HepG2 (cell line): ENCODE data around the gene KRT32. TPM values are rescaled to one million over a fixed set of nuclear protein-coding genes. Genes with fewer than 3 reads are reported as not detected.

Experiments
- ATAC-seq: fragments of 200-7000 bp; cut with Tn5 transposase; 3 replicates; pipeline ENCODE4 v1.9.1; 2020; ENCODE audit warnings: mild to moderate bottlenecking, moderate library complexity
- BruUV-seq: library from RNA; stranded (reverse); fragments of 400-500 nt; replicated peaks from 2 replicates; lab custom pipeline; 2021; lab: Mats Ljungman, UMichigan
- CTCF ChIA-PET: fragments of 300-600 bp; formaldehyde crosslinking; extraction: SDS; loops from one replicate; lab custom pipeline; 2021; ENCODE audit warnings: low total read pairs, inconsistent platforms, low intra/inter-chr PET ratio; lab: Yijun Ruan, JAX
- POLR2A ChIA-PET: fragments of 350-600 bp; sonication (Branson Sonifier 250); formaldehyde crosslinking; loops from one replicate; lab custom pipeline; 2020; ENCODE audit warnings: antibody characterized with exemption, inconsistent platforms; lab: Yijun Ruan, JAX
- DNase-seq: peaks from one replicate; pipeline ENCODE4 v3.0.0-alpha.2; 2015; ENCODE audit warnings: low spot score
- FAIRE-seq: peaks from 3 replicates; lab custom pipeline; 2011; peaks lifted over from hg19 to GRCh38; lab: Jason Lieb, UNC
- H2AFZ ChIP-seq: one replicate; pipeline ENCODE4 v1.6.1; 2011; ENCODE audit warnings: low read length, inconsistent platforms
- H3K27ac ChIP-seq: fragments of 300-600 bp; 3 replicates; pipeline ENCODE4 v1.8.0; 2011; ENCODE audit warnings: mixed run types, mild to moderate bottlenecking, mixed read lengths, low read length, inconsistent platforms; ENCODE audit not compliant: insufficient read depth; ENCODE audit errors: extremely low read length
- H3K27me3 ChIP-seq, 2 experiments: fragments of 200-600 bp in 1 of 2; 2 replicates in 1 of 2; 3 replicates in 1 of 2; pipeline versions ENCODE4 v1.6.0 to v1.8.0; 2011; ENCODE audit warnings: low read length in 2 of 2, mild to moderate bottlenecking in 2 of 2, moderate library complexity in 2 of 2, inconsistent platforms in 1 of 2; ENCODE audit not compliant: insufficient read depth in 2 of 2, control insufficient read depth in 1 of 2
- H3K36me3 ChIP-seq, 2 experiments: fragments of 200-600 bp in 1 of 2; replicated peaks in 1 of 2; 2 replicates in 1 of 2; 3 replicates in 1 of 2; pipeline versions ENCODE4 v1.5.1 to v1.8.0; 2011; ENCODE audit warnings: low read length in 2 of 2, inconsistent platforms in 1 of 2; ENCODE audit not compliant: insufficient read depth in 2 of 2, control insufficient read depth in 1 of 2
- H3K4me1 ChIP-seq: 2 replicates; pipeline ENCODE4 v1.5.1; 2012; ENCODE audit warnings: low read length, inconsistent platforms; ENCODE audit not compliant: insufficient read depth
- H3K4me2 ChIP-seq: 2 replicates; pipeline ENCODE4 v1.6.0; 2011; ENCODE audit warnings: low read depth, low read length, inconsistent platforms
- H3K4me3 ChIP-seq, 3 experiments: fragments of 200-600 bp in 1 of 3; sonication (generic), shearing (Covaris generic) in 1 of 3; replicated peaks in 1 of 3; 2 replicates each; pipeline ENCODE4 v1.5.1; 2011 to 2016; ENCODE audit warnings: low read length in 3 of 3, inconsistent platforms in 2 of 3, low read depth in 2 of 3, mild to moderate bottlenecking in 2 of 3, control low read depth in 1 of 3, mixed read lengths in 1 of 3; ENCODE audit not compliant: insufficient read depth in 1 of 3
- H3K79me2 ChIP-seq: one replicate; pipeline ENCODE4 v1.6.1; 2011; ENCODE audit warnings: low read length, inconsistent platforms; ENCODE audit not compliant: insufficient read depth
- H3K9ac ChIP-seq: 2 replicates; pipeline ENCODE4 v1.6.0; 2011; ENCODE audit warnings: mild to moderate bottlenecking, low read depth, low read length, inconsistent platforms; ENCODE audit not compliant: insufficient read depth
- H3K9me3 ChIP-seq: 2 replicates; pipeline ENCODE4 v1.5.1; 2012; ENCODE audit warnings: mild to moderate bottlenecking, low read length
- H4K20me1 ChIP-seq: 2 replicates; pipeline ENCODE4 v1.6.0; 2011; ENCODE audit warnings: inconsistent platforms, mild to moderate bottlenecking, low read length, moderate library complexity; ENCODE audit not compliant: insufficient read depth
- ZBTB40 ChIP-seq, 2 experiments: fragments of 450-650 bp in 1 of 2; sonication (generic) in 1 of 2; formaldehyde crosslinking in 1 of 2; IDR thresholded peaks; 2 replicates each; pipeline versions ENCODE4 v1.6.1 to v1.8.0; 2016 to 2022; ENCODE audit warnings: antibody characterized with exemption in 1 of 2, mild to moderate bottlenecking in 1 of 2, missing genetic modification reagents in 1 of 2
- ZNF530 ChIP-seq: sonication (generic); formaldehyde crosslinking; IDR thresholded peaks from 2 replicates; pipeline ENCODE4 v1.5.0; 2020; ENCODE audit warnings: low read depth, mild to moderate bottlenecking, missing genetic modification reagents
- WGBS: methylation state at CpG from one replicate; pipeline ENCODE4 v1.1.6; 2017; ENCODE audit warnings: low lambda C conversion rate; 5-methylcytosine and 5-hydroxymethylcytosine counted together
- in situ Hi-C: cut with HindIII; loops from 2 replicates; pipeline ENCODE4 v1.10.0; 2017; ENCODE audit warnings: low pct_unique_long_range_greater_than_20kb; ENCODE audit not compliant: extremely low pct_ligation_motif_present
- intact Hi-C: fragments of 100-400 bp; cut with micrococcal nuclease; formaldehyde crosslinking; loops from one replicate; pipeline ENCODE4 v1.10.0; 2022; ENCODE audit not compliant: unreplicated experiment
- microRNA-seq: library from miRNA; unstranded; fragments of <30 nt; microRNA quantifications from one replicate; pipeline ENCODE4, GENCODE V29; 2020
- polyA plus RNA-seq, 8 experiments: library from polyadenylated mRNA; depleted of rRNA in 3 of 8; stranded (reverse) in 7 of 8; unstranded in 1 of 8; fragments of >200 nt; fragmentation: Illumina TruSeq in 4 of 8; extraction: Trizol in 4 of 8; gene quantifications; 2 replicates each; pipeline versions ENCODE4 v1.2.1 to v1.2.3, GENCODE V29; 2011 to 2016; ENCODE audit warnings: low read depth in 4 of 8, missing spikeins in 1 of 8, mixed read lengths in 1 of 8; ENCODE audit not compliant: insufficient read depth in 1 of 8
- small RNA-seq, 3 experiments: library from RNA; depleted of rRNA; stranded (forward); fragments of <200 nt; gene quantifications; one replicate each; pipeline ENCODE3, GENCODE V24; 2012; ENCODE audit warnings: low read depth in 2 of 3, low replicate concordance in 1 of 3; ENCODE audit not compliant: insufficient read length in 3 of 3, insufficient read depth in 2 of 3
- total RNA-seq, 5 experiments: library from RNA; depleted of rRNA; stranded (reverse); fragments of >200 nt; fragmentation: Illumina TruSeq; extraction: Trizol; gene quantifications; 2 replicates each; pipeline ENCODE4 v1.2.3, GENCODE V29; 2016; ENCODE audit warnings: low read depth in 1 of 5

KRT32 gene
- total and polyA plus RNA-seq, 2 of the 13 experiments (the other 11 are each of a cell fraction or from before 2014, with no cell fraction given) = not detected

- ATAC-seq (no peak), FAIRE-seq (no peak)
Observed at GRCh38 chr17:41411072-41411840, 55.9 kb downstream of the KRT32 start.

More at GRCh38 chr17:41411072-41411840, 55.9 kb downstream of the KRT32 start:
- no peak for TF ChIP-seq ZNF530 (CRISPR knock-in tag)
- no peak for TF ChIP-seq ZBTB40 (IDR thresholded peaks at IDR 0.05)
- peak; percentile 97 for TF ChIP-seq ZBTB40 (CRISPR knock-in tag; IDR thresholded peaks at IDR 0.05)
- TF ChIP-seq, all 625 proteins: peak for 1
- H3K9ac ChIP-seq = no peak overlapping the region
- H3K27me3 ChIP-seq = no peaks in the 10 kb centered on the region; a peak in 1 of 5 replicates
- no TSS peak for BruUV-seq
- H4K20me1 ChIP-seq = no peaks in the 10 kb centered on the region
- DNase-seq = no peak
- no peaks in the 10 kb centered on the region for H3K36me3 ChIP-seq
- H2AFZ ChIP-seq = no peak overlapping the region
- H3K4me3 ChIP-seq = no peak overlapping the region
- intact Hi-C loops = loop anchor here (10.0 kb wide), 1 partner anchor 124 kb away; no protein-coding TSS in a partner anchor
- H3K4me2 ChIP-seq = no peak overlapping the region
- ChIA-PET POLR2A (no interaction called here), CTCF (no interaction called here)
- 88% methylated on average over 18 of the region's 20 CpGs for WGBS
- no peaks in the 10 kb centered on the region for H3K9me3 ChIP-seq
- H3K27ac ChIP-seq = no peak overlapping the region
- in situ Hi-C loops = no loop called here
- no peaks in the 10 kb centered on the region for H3K79me2 ChIP-seq
- peaks cover 42% of the 10 kb centered on the region for H3K4me1 ChIP-seq

Small RNA genes within 50 kb of the gene (microRNA-seq; reads per million reads assigned to microRNA genes)
- gene MIR6510 = not detected

Small RNA genes within 50 kb of the gene (small RNA-seq; reads per million reads assigned to genes)
- gene RNU2-32P = 0.65 to 33.8 (median 1.6) reads per million in 3 experiments

Other genes starting within 250 kb of the KRT32 start
- gene KRTAP9-2, start 240.7 kb downstream of the KRT32 start, total RNA-seq (2016; rRNA removed; fragmentation: Illumina TruSeq; extraction: Trizol) = not detected in 2 replicates
- not detected in 2 replicates for gene KRTAP9-2, start 240.7 kb downstream of the KRT32 start, polyA plus RNA-seq (2011; rRNA removed)
- not detected in 2 replicates for gene KRTAP9-3, start 234.9 kb downstream of the KRT32 start, total RNA-seq (2016; rRNA removed; fragmentation: Illumina TruSeq; extraction: Trizol)
- not detected in 2 replicates for gene KRTAP9-3, start 234.9 kb downstream of the KRT32 start, polyA plus RNA-seq (2011; rRNA removed)
- not detected in 2 replicates for gene KRTAP9-8, start 229.4 kb downstream of the KRT32 start, total RNA-seq (2016; rRNA removed; fragmentation: Illumina TruSeq; extraction: Trizol)
- gene KRTAP9-8, start 229.4 kb downstream of the KRT32 start, polyA plus RNA-seq (2011; rRNA removed) = not detected in 2 replicates
- not detected in 2 replicates for gene KRTAP9-4, start 217.7 kb downstream of the KRT32 start, total RNA-seq (2016; rRNA removed; fragmentation: Illumina TruSeq; extraction: Trizol)
- not detected in 2 replicates for gene KRTAP9-4, start 217.7 kb downstream of the KRT32 start, polyA plus RNA-seq (2011; rRNA removed)
- not detected in 2 replicates for gene KRTAP9-9, start 212.0 kb downstream of the KRT32 start, total RNA-seq (2016; rRNA removed; fragmentation: Illumina TruSeq; extraction: Trizol)
- not detected in 2 replicates for gene KRTAP9-9, start 212.0 kb downstream of the KRT32 start, polyA plus RNA-seq (2011; rRNA removed)
- gene KRTAP9-6, start 202.0 kb downstream of the KRT32 start, total RNA-seq (2016; rRNA removed; fragmentation: Illumina TruSeq; extraction: Trizol) = not detected in 2 replicates
- gene KRTAP9-6, start 202.0 kb downstream of the KRT32 start, polyA plus RNA-seq (2011; rRNA removed) = not detected in 2 replicates
- gene KRTAP9-7, start 191.7 kb downstream of the KRT32 start, total RNA-seq (2016; rRNA removed; fragmentation: Illumina TruSeq; extraction: Trizol) = not detected in 2 replicates
- gene KRTAP9-7, start 191.7 kb downstream of the KRT32 start, polyA plus RNA-seq (2011; rRNA removed) = not detected in 2 replicates
- not detected in 2 replicates for gene KRTAP29-1, start 164.5 kb downstream of the KRT32 start, total RNA-seq (2016; rRNA removed; fragmentation: Illumina TruSeq; extraction: Trizol)
- not detected in 2 replicates for gene KRTAP29-1, start 164.5 kb downstream of the KRT32 start, polyA plus RNA-seq (2011; rRNA removed)
- gene KRTAP16-1, start 158.1 kb downstream of the KRT32 start, total RNA-seq (2016; rRNA removed; fragmentation: Illumina TruSeq; extraction: Trizol) = not detected in 2 replicates
- gene KRTAP16-1, start 158.1 kb downstream of the KRT32 start, polyA plus RNA-seq (2011; rRNA removed) = not detected in 2 replicates
- not detected in 2 replicates for gene KRTAP17-1, start 151.7 kb downstream of the KRT32 start, total RNA-seq (2016; rRNA removed; fragmentation: Illumina TruSeq; extraction: Trizol)
- gene KRTAP17-1, start 151.7 kb downstream of the KRT32 start, polyA plus RNA-seq (2011; rRNA removed) = not detected in 2 replicates
- not detected in 2 replicates for gene KRT33A, start 116.6 kb downstream of the KRT32 start, total RNA-seq (2016; rRNA removed; fragmentation: Illumina TruSeq; extraction: Trizol)
- gene KRT33A, start 116.6 kb downstream of the KRT32 start, polyA plus RNA-seq (2011; rRNA removed) = not detected in 2 replicates
- gene KRT33B, start 97.6 kb downstream of the KRT32 start, total RNA-seq (2016; rRNA removed; fragmentation: Illumina TruSeq; extraction: Trizol) = not detected in 2 replicates
- gene KRT33B, start 97.6 kb downstream of the KRT32 start, polyA plus RNA-seq (2011; rRNA removed) = not detected in 2 replicates
- gene KRT34, start 85.1 kb downstream of the KRT32 start, total RNA-seq (2016; rRNA removed; fragmentation: Illumina TruSeq; extraction: Trizol) = not detected in 2 replicates
- 0.05 TPM in 1 of 2 replicates, not detected in the other for gene KRT34, start 85.1 kb downstream of the KRT32 start, polyA plus RNA-seq (2011; rRNA removed)
- gene KRT31, start 69.8 kb downstream of the KRT32 start, total RNA-seq (2016; rRNA removed; fragmentation: Illumina TruSeq; extraction: Trizol) = not detected in 2 replicates
- gene KRT31, start 69.8 kb downstream of the KRT32 start, polyA plus RNA-seq (2011; rRNA removed) = 0.05 TPM in 2 replicates
- not detected in 2 replicates for gene KRT37, start 42.8 kb downstream of the KRT32 start, total RNA-seq (2016; rRNA removed; fragmentation: Illumina TruSeq; extraction: Trizol)
- gene KRT37, start 42.8 kb downstream of the KRT32 start, polyA plus RNA-seq (2011; rRNA removed) = 0.69 and 0.76 TPM in 2 replicates
- not detected in 2 replicates for gene KRT38, start 26.4 kb downstream of the KRT32 start, total RNA-seq (2016; rRNA removed; fragmentation: Illumina TruSeq; extraction: Trizol)
- not detected in 2 replicates for gene KRT38, start 26.4 kb downstream of the KRT32 start, polyA plus RNA-seq (2011; rRNA removed)
- not detected in 2 replicates for gene KRT35, start 13.8 kb upstream of the KRT32 start, total RNA-seq (2016; rRNA removed; fragmentation: Illumina TruSeq; extraction: Trizol)
- gene KRT35, start 13.8 kb upstream of the KRT32 start, polyA plus RNA-seq (2011; rRNA removed) = not detected in 2 replicates
- gene KRT36, start 22.5 kb upstream of the KRT32 start, total RNA-seq (2016; rRNA removed; fragmentation: Illumina TruSeq; extraction: Trizol) = not detected in 2 replicates
- gene KRT36, start 22.5 kb upstream of the KRT32 start, polyA plus RNA-seq (2011; rRNA removed) = not detected in 2 replicates
- not detected in 2 replicates for gene KRT13, start 38.2 kb upstream of the KRT32 start, total RNA-seq (2016; rRNA removed; fragmentation: Illumina TruSeq; extraction: Trizol)
- gene KRT13, start 38.2 kb upstream of the KRT32 start, polyA plus RNA-seq (2011; rRNA removed) = 0.30 TPM in 1 of 2 replicates, not detected in the other
- gene KRT15, start 51.5 kb upstream of the KRT32 start, total RNA-seq (2016; rRNA removed; fragmentation: Illumina TruSeq; extraction: Trizol) = 0.46 and 0.94 TPM in 2 replicates
- gene KRT15, start 51.5 kb upstream of the KRT32 start, polyA plus RNA-seq (2011; rRNA removed) = 0.63 and 1.2 TPM in 2 replicates
- gene KRT19, start 60.9 kb upstream of the KRT32 start, total RNA-seq (2016; rRNA removed; fragmentation: Illumina TruSeq; extraction: Trizol) = 114 and 131 TPM in 2 replicates
- 142 and 154 TPM in 2 replicates for gene KRT19, start 60.9 kb upstream of the KRT32 start, polyA plus RNA-seq (2011; rRNA removed)
- not detected in 2 replicates for gene KRT9, start 104.7 kb upstream of the KRT32 start, total RNA-seq (2016; rRNA removed; fragmentation: Illumina TruSeq; extraction: Trizol)
- not detected in 2 replicates for gene KRT9, start 104.7 kb upstream of the KRT32 start, polyA plus RNA-seq (2011; rRNA removed)
- gene KRT14, start 119.5 kb upstream of the KRT32 start, total RNA-seq (2016; rRNA removed; fragmentation: Illumina TruSeq; extraction: Trizol) = not detected in 2 replicates
- gene KRT14, start 119.5 kb upstream of the KRT32 start, polyA plus RNA-seq (2011; rRNA removed) = 0.09 and 0.37 TPM in 2 replicates
- gene KRT16, start 145.4 kb upstream of the KRT32 start, total RNA-seq (2016; rRNA removed; fragmentation: Illumina TruSeq; extraction: Trizol) = not detected in 2 replicates
- gene KRT16, start 145.4 kb upstream of the KRT32 start, polyA plus RNA-seq (2011; rRNA removed) = 0.07 TPM in 1 of 2 replicates, not detected in the other
- 0.52 and 0.82 TPM in 2 replicates for gene KRT17, start 157.2 kb upstream of the KRT32 start, total RNA-seq (2016; rRNA removed; fragmentation: Illumina TruSeq; extraction: Trizol)
- 0.38 and 0.47 TPM in 2 replicates for gene KRT17, start 157.2 kb upstream of the KRT32 start, polyA plus RNA-seq (2011; rRNA removed)
- gene EIF1, start 221.5 kb upstream of the KRT32 start, total RNA-seq (2016; rRNA removed; fragmentation: Illumina TruSeq; extraction: Trizol) = 147 and 199 TPM in 2 replicates
- 388 and 517 TPM in 2 replicates for gene EIF1, start 221.5 kb upstream of the KRT32 start, polyA plus RNA-seq (2011; rRNA removed)
- gene GAST, start 244.9 kb upstream of the KRT32 start, total RNA-seq (2016; rRNA removed; fragmentation: Illumina TruSeq; extraction: Trizol) = 0.42 TPM in 1 of 2 replicates, not detected in the other
- 0.32 and 0.65 TPM in 2 replicates for gene GAST, start 244.9 kb upstream of the KRT32 start, polyA plus RNA-seq (2011; rRNA removed)